HepG2 (cell line): ENCODE measurements around the gene SHLD1. TPM values are rescaled to one million over a fixed set of nuclear protein-coding genes. Genes with fewer than 3 reads are reported as not detected.

ENCODE experiments used
- ATAC-seq: fragments of 200-7000 bp; cut with Tn5 transposase; 3 replicates; pipeline ENCODE4 v1.9.1; 2020; ENCODE audit warnings: mild to moderate bottlenecking, moderate library complexity
- BruUV-seq: library from RNA; stranded (reverse); fragments of 400-500 nt; replicated peaks from 2 replicates; lab custom pipeline; 2021; lab: Mats Ljungman, UMichigan
- CTCF ChIA-PET: fragments of 300-600 bp; formaldehyde crosslinking; extraction: SDS; loops from one replicate; lab custom pipeline; 2021; ENCODE audit warnings: low total read pairs, inconsistent platforms, low intra/inter-chr PET ratio; lab: Yijun Ruan, JAX
- POLR2A ChIA-PET: fragments of 350-600 bp; sonication (Branson Sonifier 250); formaldehyde crosslinking; loops from one replicate; lab custom pipeline; 2020; ENCODE audit warnings: antibody characterized with exemption, inconsistent platforms; lab: Yijun Ruan, JAX
- DNase-seq: peaks from one replicate; pipeline ENCODE4 v3.0.0-alpha.2; 2015; ENCODE audit warnings: low spot score
- FAIRE-seq: peaks from 3 replicates; lab custom pipeline; 2011; peaks lifted over from hg19 to GRCh38; lab: Jason Lieb, UNC
- H2AFZ ChIP-seq: one replicate; pipeline ENCODE4 v1.6.1; 2011; ENCODE audit warnings: low read length, inconsistent platforms
- H3K27ac ChIP-seq: fragments of 300-600 bp; 3 replicates; pipeline ENCODE4 v1.8.0; 2011; ENCODE audit warnings: mixed run types, mild to moderate bottlenecking, mixed read lengths, low read length, inconsistent platforms; ENCODE audit not compliant: insufficient read depth; ENCODE audit errors: extremely low read length
- H3K27me3 ChIP-seq, 2 experiments: fragments of 200-600 bp in 1 of 2; 2 replicates in 1 of 2; 3 replicates in 1 of 2; pipeline versions ENCODE4 v1.6.0 to v1.8.0; 2011; ENCODE audit warnings: low read length in 2 of 2, mild to moderate bottlenecking in 2 of 2, moderate library complexity in 2 of 2, inconsistent platforms in 1 of 2; ENCODE audit not compliant: insufficient read depth in 2 of 2, control insufficient read depth in 1 of 2
- H3K36me3 ChIP-seq, 2 experiments: fragments of 200-600 bp in 1 of 2; replicated peaks in 1 of 2; 2 replicates in 1 of 2; 3 replicates in 1 of 2; pipeline versions ENCODE4 v1.5.1 to v1.8.0; 2011; ENCODE audit warnings: low read length in 2 of 2, inconsistent platforms in 1 of 2; ENCODE audit not compliant: insufficient read depth in 2 of 2, control insufficient read depth in 1 of 2
- H3K4me1 ChIP-seq: 2 replicates; pipeline ENCODE4 v1.5.1; 2012; ENCODE audit warnings: low read length, inconsistent platforms; ENCODE audit not compliant: insufficient read depth
- H3K4me2 ChIP-seq: 2 replicates; pipeline ENCODE4 v1.6.0; 2011; ENCODE audit warnings: low read depth, low read length, inconsistent platforms
- H3K4me3 ChIP-seq, 3 experiments: fragments of 200-600 bp in 1 of 3; sonication (generic), shearing (Covaris generic) in 1 of 3; replicated peaks in 1 of 3; 2 replicates each; pipeline ENCODE4 v1.5.1; 2011 to 2016; ENCODE audit warnings: low read length in 3 of 3, inconsistent platforms in 2 of 3, low read depth in 2 of 3, mild to moderate bottlenecking in 2 of 3, control low read depth in 1 of 3, mixed read lengths in 1 of 3; ENCODE audit not compliant: insufficient read depth in 1 of 3
- H3K79me2 ChIP-seq: one replicate; pipeline ENCODE4 v1.6.1; 2011; ENCODE audit warnings: low read length, inconsistent platforms; ENCODE audit not compliant: insufficient read depth
- H3K9ac ChIP-seq: 2 replicates; pipeline ENCODE4 v1.6.0; 2011; ENCODE audit warnings: mild to moderate bottlenecking, low read depth, low read length, inconsistent platforms; ENCODE audit not compliant: insufficient read depth
- H3K9me3 ChIP-seq: 2 replicates; pipeline ENCODE4 v1.5.1; 2012; ENCODE audit warnings: mild to moderate bottlenecking, low read length
- H4K20me1 ChIP-seq: 2 replicates; pipeline ENCODE4 v1.6.0; 2011; ENCODE audit warnings: inconsistent platforms, mild to moderate bottlenecking, low read length, moderate library complexity; ENCODE audit not compliant: insufficient read depth
- IKZF5 ChIP-seq: IDR thresholded peaks from 2 replicates; pipeline ENCODE4 v1.6.1; 2018; ENCODE audit warnings: missing genetic modification reagents, mild to moderate bottlenecking, missing compliant biosample characterization
- JDP2 ChIP-seq: sonication (generic); formaldehyde crosslinking; IDR thresholded peaks from 2 replicates; pipeline ENCODE4 v1.8.1; 2022; ENCODE audit warnings: missing genetic modification reagents, borderline replicate concordance
- MLLT10 ChIP-seq: sonication (generic); formaldehyde crosslinking; IDR thresholded peaks from 2 replicates; pipeline ENCODE4 v1.4.0; 2020; ENCODE audit warnings: missing genetic modification reagents
- POLR2AphosphoS2 ChIP-seq: IDR thresholded peaks from 2 replicates; pipeline ENCODE4 v1.6.1; 2011; ENCODE audit warnings: low read depth, low read length, improper control_type of control experiment
- XRCC5 ChIP-seq: fragments of 200-400 bp; formaldehyde crosslinking; optimal IDR thresholded peaks from 2 replicates; pipeline ENCODE3; 2017; ENCODE audit warnings: mild to moderate bottlenecking, low read length
- ZNF614 ChIP-seq: IDR thresholded peaks from 2 replicates; pipeline ENCODE4 v1.6.1; 2018; ENCODE audit warnings: missing biosample characterization, missing genetic modification reagents, inconsistent platforms, borderline replicate concordance
- ZNF674 ChIP-seq: sonication (generic); formaldehyde crosslinking; IDR thresholded peaks from 2 replicates; pipeline ENCODE4 v1.5.0; 2020; ENCODE audit warnings: low read depth, mild to moderate bottlenecking, missing genetic modification reagents
- ZNF678 ChIP-seq: sonication (generic); formaldehyde crosslinking; IDR thresholded peaks from 2 replicates; pipeline ENCODE4 v1.4.0; 2020; ENCODE audit warnings: mild to moderate bottlenecking, missing genetic modification reagents
- ZSCAN31 ChIP-seq: sonication (generic); formaldehyde crosslinking; IDR thresholded peaks from 2 replicates; pipeline ENCODE4 v1.5.0; 2020; ENCODE audit warnings: low read depth, mild to moderate bottlenecking, missing genetic modification reagents
- WGBS: methylation state at CpG from one replicate; pipeline ENCODE4 v1.1.6; 2017; ENCODE audit warnings: low lambda C conversion rate; 5-methylcytosine and 5-hydroxymethylcytosine counted together
- in situ Hi-C: cut with HindIII; loops from 2 replicates; pipeline ENCODE4 v1.10.0; 2017; ENCODE audit warnings: low pct_unique_long_range_greater_than_20kb; ENCODE audit not compliant: extremely low pct_ligation_motif_present
- intact Hi-C: fragments of 100-400 bp; cut with micrococcal nuclease; formaldehyde crosslinking; loops from one replicate; pipeline ENCODE4 v1.10.0; 2022; ENCODE audit not compliant: unreplicated experiment
- polyA plus RNA-seq, 8 experiments: library from polyadenylated mRNA; depleted of rRNA in 3 of 8; stranded (reverse) in 7 of 8; unstranded in 1 of 8; fragments of >200 nt; fragmentation: Illumina TruSeq in 4 of 8; extraction: Trizol in 4 of 8; gene quantifications; 2 replicates each; pipeline versions ENCODE4 v1.2.1 to v1.2.3, GENCODE V29; 2011 to 2016; ENCODE audit warnings: low read depth in 4 of 8, missing spikeins in 1 of 8, mixed read lengths in 1 of 8; ENCODE audit not compliant: insufficient read depth in 1 of 8
- total RNA-seq, 5 experiments: library from RNA; depleted of rRNA; stranded (reverse); fragments of >200 nt; fragmentation: Illumina TruSeq; extraction: Trizol; gene quantifications; 2 replicates each; pipeline ENCODE4 v1.2.3, GENCODE V29; 2016; ENCODE audit warnings: low read depth in 1 of 5
- TF ChIP-seq, protein P1 (sequence below): sonication (generic); formaldehyde crosslinking; IDR thresholded peaks from 2 replicates; pipeline ENCODE4 v1.8.0; 2023; ENCODE audit warnings: mild to moderate bottlenecking, missing genetic modification reagents

The SHLD1 gene
- total and polyA plus RNA-seq, 2 of the 13 experiments (the other 11 are each of a cell fraction or from before 2014, with no cell fraction given): 8.9 to 10.0 TPM

DNA sequence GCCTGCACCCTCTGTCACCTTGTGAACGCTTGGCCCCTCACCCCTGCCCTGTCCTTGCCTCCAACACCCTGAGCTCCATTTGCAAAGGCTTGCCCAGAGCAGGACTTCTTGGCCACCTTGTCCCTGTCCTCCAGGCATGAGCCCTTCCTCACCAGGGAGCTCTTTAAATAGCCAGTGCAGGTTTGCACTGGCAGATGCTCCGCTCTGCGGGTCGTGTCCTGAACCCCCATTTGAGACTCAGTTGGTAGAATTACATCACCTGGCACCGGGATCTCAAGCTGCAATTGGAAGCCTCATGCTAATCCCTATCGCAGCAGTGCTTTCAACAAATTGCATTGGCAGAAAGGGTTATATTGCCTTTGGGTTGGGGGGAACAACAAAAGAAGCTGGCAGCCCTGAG, 114.2 kb downstream of the SHLD1 start:
- Histone ChIP-seq H4K20me1 (no peaks in the 10 kb centered on the region), H3K36me3 (no peaks in the 10 kb centered on the region), H3K4me3 (no peak overlapping the region), H3K79me2 (no peaks in the 10 kb centered on the region), H3K27me3 (no peaks in the 10 kb centered on the region), H3K9me3 (no peaks in the 10 kb centered on the region), H3K27ac (no peak overlapping the region), H3K4me2 (no peak overlapping the region), H3K4me1 (peaks cover 12% of the 10 kb centered on the region; the same call in 1 of the 2 replicates), H2AFZ (no peak overlapping the region), H3K9ac (no peak overlapping the region)
- in situ Hi-C loops (no loop called here), intact Hi-C loops (no loop called here)
- no peak for FAIRE-seq
- 52% methylated on average over 6 of the region's 6 CpGs for WGBS
- DNase-seq: no peak
- no TSS peak for BruUV-seq
- 0 out of 3 replicates have a peak, but pooled peaks have one; percentile 24 for ATAC-seq
- TF ChIP-seq, protein P1, sequence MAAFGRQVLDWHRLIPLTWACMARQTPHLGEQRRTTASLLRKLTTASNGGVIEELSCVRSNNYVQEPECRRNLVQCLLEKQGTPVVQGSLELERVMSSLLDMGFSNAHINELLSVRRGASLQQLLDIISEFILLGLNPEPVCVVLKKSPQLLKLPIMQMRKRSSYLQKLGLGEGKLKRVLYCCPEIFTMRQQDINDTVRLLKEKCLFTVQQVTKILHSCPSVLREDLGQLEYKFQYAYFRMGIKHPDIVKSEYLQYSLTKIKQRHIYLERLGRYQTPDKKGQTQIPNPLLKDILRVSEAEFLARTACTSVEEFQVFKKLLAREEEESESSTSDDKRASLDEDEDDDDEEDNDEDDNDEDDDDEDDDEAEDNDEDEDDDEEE (CRISPR knock-in tag): no peak
- no peak for TF ChIP-seq ZNF674 (CRISPR knock-in tag)
- no peak for TF ChIP-seq MLLT10
- TF ChIP-seq POLR2AphosphoS2: no peak
- no peak for TF ChIP-seq ZSCAN31 (CRISPR knock-in tag)
- no peak for TF ChIP-seq ZNF614 (CRISPR knock-in tag)
- TF ChIP-seq IKZF5: no peak
- TF ChIP-seq JDP2 (CRISPR knock-in tag): no peak
- no peak for TF ChIP-seq XRCC5
- no peak for TF ChIP-seq ZNF678
- CTCF ChIA-PET: no interaction called here
- POLR2A ChIA-PET: no interaction called here
